Hematopoietic multipotent progenitor cell treated with erythropoietin and hydrocortisone succinate and interleukin-3 and kit ligand, for 4 days (in vitro differentiated cells): ENCODE measurements around the gene SLC2A8.

Experiments
- DNase-seq: peaks from one replicate; pipeline ENCODE4 v3.0.0-alpha.2; 2015

Gene SLC2A8

DNA sequence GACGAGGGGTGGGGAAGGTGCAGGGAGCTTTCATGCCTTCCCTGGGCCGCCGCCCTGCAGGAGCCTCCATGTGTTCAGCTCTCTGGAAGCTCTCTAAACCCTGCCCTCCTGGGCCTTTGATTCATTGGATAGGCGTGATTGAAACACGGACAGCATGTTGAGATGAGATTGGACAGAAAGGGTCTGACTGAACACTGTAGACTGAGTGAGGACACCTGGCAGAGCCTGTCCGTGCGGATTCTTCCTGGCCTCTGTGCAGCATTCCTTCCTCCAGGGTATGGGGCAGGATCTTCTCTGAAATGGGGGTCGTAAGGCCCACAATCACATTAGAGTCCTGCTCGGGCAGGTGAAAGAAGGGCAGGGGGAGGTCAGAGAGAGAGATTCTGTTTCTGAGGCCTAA is 41.4 kb downstream of the SLC2A8 start:
- no peak for DNase-seq

DNA sequence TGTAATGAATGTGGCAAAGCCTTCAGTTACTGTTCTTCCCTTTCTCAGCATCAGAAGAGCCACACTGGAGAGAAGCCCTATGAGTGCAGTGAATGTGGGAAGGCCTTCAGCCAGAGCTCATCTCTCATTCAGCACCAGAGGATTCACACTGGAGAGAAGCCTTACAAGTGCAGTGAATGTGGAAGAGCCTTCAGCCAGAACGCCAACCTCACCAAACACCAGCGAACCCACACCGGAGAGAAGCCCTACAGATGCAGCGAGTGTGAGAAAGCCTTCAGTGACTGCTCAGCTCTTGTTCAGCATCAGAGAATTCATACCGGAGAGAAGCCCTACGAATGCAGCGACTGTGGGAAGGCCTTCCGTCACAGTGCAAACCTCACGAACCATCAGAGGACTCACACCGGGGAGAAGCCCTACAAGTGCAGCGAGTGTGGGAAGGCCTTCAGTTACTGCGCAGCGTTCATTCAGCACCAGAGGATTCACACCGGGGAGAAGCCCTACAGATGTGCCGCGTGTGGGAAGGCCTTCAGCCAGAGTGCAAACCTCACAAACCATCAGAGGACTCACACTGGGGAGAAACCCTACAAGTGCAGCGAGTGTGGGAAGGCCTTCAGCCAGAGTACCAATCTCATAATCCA is 47.4 kb downstream of the SLC2A8 start:
- DNase-seq = peak; percentile 13

DNA sequence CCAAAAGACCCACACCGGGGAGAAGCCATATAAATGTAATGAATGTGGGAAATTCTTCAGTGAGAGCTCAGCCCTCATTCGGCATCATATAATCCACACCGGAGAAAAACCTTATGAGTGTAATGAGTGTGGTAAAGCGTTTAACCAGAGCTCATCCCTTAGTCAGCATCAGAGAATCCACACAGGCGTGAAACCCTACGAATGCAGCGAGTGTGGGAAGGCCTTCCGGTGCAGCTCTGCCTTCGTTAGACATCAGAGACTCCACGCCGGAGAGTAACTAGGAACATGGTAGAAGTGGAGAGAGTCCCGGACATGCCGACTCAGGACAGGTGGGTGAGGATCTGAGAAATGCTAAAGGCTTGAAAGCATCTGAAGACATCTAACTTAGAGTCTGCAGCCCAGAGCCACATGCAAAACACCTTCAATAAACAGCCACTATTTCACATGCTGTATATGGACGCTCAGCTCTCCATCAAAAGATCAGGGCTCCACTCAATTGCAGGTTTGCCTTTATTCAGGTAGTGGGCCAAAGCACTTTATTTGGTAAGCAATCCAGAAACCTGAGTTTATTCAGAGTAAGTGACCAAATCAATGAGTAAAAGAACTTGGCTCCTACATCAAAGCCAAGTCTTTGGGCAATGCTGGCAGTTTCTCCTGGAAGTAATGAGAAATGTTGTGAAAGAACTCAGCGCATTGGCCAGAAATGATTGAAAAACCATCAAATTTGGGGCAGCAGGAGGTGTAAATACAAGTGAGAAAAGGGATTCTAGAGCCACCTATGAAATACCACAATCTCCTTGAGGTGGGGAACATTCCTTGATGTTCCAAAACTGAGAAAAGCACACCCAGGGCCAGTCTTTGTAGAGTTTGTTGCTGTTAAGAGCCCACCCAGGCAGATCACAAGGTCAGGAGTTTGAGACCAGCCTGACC is 48.2 kb downstream of the SLC2A8 start:
- peak; percentile 41 for DNase-seq

DNA sequence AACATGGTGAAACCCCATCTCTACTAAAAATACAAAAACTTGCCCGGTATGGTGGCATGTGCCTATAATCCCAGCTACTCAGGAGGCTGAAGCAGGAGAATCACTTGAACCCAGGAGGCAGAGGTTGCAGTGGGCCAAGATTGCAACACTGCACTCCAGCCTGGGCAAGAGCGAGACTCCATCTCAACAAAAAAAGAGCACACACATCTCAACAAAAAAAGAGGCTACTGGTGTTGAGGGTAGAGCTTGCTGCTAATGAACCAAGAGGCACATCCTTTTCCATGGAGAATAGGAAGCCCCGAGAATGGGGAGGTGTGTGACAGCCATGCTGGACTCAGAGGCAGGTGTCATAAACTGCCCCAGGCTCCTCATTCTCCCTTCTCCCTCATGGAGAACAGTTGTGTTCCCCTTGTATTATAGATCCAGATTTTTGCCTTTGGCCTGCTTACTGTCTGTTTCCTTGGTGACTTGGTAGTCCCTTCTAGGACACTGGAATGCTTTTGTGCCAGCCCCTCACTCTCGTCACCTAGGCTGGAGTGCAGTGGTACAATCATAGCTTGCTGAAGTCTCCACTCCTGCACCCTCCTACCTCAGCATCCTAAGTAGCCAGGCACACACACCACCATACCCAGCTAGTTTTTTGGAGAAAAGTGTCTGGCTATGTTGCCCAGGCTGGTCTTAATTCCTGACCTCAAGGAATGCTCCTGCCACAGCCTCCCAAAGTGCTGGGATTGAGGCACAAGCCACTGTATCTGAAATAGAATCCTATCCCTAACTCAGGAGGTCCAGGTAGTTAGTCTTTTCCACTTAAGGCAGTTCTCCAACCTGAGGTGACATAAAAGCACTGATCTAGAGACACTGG is 49.1 kb downstream of the SLC2A8 start:
- DNase-seq = peak; percentile 45

DNA sequence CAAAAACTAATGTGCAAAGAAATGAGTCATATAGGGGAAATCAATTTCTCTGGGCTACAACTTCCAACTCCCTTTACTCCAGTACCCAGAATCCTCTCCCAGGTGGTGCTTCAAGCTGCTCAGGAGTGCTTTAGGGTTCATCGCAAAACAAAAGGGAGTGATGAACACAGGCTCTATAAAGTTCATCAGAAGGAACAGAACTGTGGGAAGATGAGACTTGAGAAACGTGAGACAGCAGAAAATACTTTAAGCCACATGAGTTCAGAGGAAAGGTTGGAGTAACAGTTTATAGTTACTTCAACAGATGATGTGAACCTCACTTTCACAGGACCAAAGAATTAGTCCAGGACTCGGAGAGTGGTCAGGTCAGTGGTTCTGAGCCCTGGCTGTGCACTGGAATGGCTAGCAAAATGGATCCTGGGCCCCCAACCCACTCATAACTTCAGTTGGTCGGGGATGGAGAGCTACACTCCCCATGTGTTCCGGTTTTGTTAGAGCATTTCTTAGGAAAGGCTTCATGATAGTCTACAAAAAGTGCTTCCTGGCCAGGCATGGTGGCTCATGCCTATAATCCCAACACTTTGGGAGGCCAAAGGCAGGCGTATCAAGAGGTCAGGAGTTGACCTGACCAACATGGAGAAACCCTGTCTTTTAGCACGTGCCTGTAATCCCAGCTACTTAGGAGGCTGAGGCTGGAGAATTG is 49.9 kb downstream of the SLC2A8 start:
- peak; percentile 31 for DNase-seq

DNA sequence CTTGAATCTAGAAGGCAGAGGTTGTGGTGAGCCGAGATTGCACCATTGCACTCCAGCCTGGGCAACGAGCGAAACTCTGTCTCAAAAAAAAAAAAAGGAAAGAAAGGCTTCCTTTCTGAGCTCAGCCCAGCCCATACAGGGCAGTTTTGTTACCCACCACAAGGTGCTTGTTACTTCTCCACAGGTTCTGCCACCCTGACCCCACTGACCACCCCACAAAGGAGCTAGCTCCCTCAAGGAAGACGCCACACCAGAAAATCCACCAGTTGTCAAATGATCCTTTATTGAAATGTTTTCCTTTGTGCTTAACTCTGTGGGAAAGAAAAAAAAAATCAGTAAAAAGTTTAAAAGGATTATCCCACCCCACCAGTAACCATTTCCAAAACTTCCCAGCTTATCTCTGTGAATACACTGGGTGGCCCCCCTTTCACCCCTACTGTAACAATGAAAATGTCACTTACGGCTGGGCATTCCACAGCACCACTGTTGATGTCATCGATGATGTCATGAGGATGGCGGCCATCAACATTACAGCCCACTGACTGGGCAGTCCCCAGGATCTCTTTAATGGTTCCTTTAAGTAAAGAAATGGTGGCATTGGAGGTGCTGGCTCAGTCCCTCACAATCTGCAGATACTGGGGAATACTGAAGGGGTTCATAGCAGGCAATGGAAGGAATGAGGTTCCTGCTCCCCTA is 50.6 kb downstream of the SLC2A8 start:
- peak; percentile 29 for DNase-seq

DNA sequence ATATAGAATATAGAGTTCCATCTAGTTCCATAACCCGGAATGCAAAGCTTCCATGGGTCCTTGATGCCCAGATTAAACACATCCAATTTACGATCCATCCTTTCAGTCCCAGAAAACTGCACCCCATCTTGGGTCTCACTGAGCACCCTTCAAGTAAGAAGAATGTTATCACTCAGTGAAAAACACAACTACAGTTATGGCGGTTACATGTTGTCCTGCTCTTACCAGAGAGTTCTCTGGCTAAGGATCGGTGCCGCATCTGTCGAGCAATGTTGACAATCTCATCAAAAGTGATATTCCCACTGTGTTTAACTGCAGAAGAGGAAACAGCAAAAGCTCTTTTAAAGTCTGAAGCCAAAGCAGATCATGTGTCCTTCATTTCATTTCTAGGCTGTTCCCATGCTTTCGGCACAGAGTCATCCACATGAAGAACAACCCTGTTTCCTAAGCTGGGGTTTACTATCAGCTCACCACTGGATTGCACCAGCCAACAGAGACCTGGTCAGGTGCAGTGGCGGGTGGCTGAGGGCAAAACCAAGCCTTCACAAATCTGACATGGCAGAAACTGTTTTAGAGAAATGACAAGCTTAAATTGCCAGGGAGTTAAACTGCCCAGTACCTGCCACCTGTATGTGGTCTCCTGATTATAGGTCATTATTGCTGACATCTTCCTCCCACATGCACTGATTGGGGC is 51.3 kb downstream of the SLC2A8 start:
- DNase-seq = peak; percentile 24

DNA sequence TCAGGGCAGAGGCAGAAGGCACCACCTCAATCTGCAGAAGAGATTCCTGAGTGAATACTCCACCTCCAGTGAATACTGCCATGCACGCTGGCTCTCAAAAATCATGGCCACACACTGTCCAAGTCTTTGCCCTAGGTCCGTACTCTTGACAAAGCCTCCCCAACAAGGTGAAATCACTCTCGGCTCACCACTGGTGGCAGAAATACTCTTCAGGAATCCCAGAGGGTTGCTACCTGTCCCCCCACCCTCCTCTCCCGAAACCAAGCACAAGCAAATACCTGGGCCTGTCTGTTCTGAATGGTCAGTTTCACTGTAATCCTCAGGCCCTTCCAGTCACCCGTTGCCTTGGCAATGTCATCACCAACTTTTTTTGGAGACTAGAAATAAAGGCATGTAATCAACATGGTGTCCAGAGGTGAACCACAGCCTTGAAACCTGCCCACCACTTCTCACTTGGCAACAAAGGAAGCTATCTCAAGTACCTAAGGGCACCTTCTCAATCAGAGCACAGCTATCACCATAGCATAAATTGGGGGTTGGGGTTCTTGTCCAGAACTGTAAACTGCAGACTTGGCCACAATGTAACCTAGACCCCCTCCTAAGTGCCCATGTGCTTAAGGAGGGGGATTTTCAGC is 52.5 kb downstream of the SLC2A8 start:
- peak; percentile 28 for DNase-seq

DNA sequence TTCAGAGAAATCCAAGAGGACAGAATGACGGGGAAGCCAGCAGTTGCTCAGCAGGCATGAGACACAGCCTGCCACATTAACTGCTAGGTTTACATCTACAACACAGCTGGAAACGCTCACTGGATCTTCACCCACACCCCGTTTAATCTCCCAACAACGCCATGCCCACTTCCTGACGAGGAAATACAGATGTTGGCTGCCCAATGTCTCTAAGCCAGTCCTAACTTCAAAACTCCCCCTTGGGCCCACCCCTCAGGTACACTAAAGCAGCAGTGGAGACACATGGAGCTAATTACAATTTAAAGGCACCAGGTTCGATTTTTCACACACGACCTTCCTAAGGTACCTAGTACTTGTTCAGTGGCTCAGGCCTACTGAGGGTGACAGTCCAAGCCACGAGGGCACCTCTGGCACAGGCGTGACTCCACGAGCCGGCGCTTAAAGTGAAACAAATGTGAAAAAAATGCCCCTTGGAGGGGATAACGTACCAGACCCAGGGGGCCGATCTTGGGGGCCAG is 53.3 kb downstream of the SLC2A8 start:
- DNase-seq = peak; percentile 63

DNA sequence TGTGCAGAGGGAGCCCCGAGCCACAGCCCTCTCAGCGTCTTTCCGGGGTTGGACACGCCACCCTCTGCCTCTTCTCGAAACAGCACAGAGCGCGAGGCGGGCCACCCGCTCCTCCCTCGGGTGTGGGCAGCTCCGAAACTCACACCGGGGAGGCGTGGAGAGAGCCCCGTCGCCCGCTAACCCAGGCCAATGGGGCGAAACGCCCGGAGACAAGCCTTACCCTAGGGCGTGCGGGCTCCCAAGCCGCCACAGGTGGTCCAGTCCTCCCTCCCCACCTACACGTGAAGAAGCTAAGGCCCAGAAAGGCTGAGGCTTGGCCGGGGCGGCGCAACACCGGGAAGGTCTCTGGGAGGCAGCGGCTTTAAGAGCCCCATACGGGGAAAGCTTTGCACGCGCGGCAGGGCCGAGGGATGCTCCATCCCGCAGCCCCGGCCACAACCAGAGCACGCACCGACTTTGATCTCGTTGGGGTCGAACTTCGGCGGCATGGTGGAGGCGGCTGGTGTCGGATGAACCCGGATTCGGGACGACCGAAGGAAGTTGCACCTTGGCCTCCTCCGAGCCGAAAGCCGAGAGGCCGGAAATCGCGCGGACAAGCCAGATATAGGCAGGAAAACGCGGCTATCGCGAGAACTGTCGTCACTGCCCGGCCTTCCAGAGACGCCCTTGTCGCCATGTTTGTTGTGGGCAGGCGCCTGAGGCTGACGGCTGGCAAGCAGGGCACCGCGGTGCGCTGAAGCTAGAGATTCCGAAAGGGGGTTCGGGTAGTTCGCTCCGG is 54.0 kb downstream of the SLC2A8 start, which contains the start of the genes LRSAM1 and RPL12:
Gene LRSAM1 (plus strand): TSS at position 681 of the 778 bp plus-strand sequence. CDS start 3,018 bp downstream, outside the sequence.
Gene RPL12 (minus strand): TSS at position 577 of the 778 bp plus-strand sequence. CDS start 89 bp downstream, at position 488.
- peak; percentile 97 for DNase-seq

DNA sequence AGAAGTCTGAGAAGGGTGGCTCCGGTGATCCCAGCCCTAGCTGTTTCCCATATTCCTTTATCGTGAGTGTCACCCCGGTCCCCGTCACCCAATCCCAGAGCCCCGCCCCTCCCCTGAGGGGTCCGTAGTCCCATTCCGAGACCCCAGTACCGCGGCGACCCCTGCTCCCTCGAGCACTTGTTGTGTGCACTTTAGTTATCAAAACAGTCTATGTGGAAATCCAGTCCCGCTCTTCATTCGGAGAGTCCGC is 54.6 kb downstream of the SLC2A8 start:
- no peak for DNase-seq

DNA sequence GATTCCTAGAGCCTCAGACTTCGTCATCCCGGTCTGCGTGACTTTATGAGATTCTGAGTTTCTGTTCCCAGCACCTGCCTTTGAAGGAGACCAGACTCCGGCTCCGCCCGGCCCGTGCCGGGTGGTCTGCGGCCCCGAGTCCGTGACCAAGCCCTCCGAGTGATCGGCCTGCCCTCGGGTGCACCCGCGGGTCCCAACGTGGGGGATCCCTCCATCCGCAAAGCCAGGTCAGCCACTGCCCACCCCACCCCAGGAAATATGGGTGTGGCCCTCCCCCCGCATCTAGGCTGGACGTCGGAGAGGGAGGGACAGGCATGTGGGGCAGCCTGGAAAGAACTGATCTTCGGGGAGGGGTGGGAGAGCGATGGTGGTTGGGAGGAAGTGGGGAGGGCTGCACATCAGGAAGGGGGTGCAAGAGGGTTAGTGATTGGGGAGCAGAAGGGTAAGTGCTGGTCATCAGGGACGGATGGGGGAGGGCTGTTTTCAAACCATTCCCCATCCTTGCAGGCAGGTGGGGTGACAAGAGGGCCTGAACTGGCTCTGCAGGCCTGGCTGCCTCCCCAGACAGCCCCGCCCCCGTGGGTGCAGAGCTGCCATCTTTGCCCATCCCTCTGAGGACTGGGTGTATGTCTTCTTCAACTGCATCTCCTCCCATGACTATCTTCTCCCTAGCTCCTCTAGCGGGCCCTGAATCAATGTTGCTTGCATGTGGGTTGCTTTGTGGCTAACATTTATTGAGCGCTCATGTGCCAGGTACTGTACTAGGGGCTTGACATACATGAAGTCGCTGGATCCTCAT is 55.1 kb downstream of the SLC2A8 start:
- peak; percentile 85 for DNase-seq

DNA sequence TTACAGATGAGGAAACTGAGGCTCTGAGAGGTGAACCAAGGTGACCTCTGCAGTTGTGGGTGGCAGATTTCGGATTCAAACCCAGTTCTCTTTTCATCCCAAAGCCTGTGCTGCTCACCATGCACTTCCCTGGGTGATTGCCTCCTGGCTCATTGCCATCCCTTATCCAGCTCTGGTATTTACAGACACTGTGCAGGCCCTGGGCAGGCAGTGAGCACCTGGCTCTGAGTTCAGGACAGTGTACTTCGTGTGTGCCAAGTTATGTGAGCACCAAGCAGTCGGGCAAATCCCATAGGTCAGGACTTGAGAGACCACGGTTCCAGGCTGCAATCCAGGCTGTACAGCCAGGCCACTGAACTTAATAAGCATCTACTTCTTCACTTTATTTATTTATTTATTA is 55.7 kb downstream of the SLC2A8 start:
- DNase-seq = peak; percentile 48

DNA sequence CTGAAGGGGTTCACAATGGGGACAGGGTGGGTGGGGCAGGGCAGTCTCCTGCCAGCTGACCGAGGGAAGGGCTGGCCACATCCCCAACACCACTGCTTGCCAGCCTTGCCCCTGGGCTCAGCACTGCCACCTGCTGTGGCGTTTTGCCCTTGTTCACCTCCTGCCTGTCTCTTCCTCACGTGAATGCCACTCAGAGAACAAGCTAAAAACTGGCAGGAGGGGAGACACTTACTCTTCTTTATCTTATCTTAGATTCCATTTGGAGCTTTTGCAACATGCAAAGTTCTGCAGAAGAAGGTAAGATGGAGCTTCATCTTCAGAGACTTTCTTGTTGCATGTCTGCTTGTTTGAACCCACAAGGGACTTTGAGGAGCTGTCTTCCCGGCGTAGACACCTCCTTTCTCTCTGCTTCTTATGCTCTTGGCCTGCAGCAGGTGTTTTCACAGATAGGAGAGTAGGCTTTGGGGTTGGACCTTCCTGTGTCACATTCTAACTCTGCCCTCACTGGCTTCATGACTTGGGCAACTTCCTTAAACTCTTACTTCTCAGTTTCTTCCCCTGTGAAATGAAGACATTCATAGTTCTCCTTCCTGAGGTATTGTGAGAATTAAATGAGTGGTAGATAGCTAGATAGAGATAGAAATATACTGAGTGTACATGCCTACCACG is 58.5 kb downstream of the SLC2A8 start:
- peak; percentile 96 for DNase-seq

DNA sequence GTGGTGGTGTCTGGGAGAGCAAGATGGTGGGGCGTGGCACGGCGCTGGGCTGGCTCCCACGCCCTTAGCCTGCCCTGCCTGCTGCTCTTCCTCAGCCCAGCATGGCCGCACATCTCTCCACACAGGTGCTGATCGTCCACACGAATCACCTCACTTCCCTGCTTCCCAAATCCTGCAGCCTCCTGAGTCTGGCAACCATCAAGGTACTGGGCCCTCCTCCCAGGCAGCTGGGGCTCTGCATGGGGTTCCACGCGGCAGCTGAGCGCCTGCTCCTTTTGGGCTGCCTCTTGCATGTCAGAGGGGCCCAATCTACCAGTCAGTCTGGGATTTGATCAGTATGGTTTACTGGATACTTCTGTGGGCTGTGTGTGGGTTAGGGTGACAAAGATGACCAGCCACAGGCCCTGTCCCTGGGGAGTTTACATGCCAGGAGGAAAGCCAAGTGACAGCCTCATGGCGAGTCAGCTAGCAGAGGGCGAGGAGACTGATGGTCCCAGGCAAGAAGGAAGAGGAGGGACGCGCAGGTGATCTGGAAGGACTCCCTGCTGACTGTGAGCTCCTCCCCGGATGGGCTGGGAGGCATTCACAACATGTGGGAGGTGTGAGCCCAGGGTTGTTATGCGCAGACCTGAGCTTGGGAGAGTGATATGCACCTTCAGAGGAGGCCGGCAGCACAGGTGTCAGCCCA is 60.4 kb downstream of the SLC2A8 start:
- no peak for DNase-seq
